NCI-H1105 treated with DMSO at 0.1 percent for 48 hours (cell line): ENCODE measurements around the gene SERTAD2.

Experiments used
- DNase-seq: peaks from one replicate; lab custom pipeline; 2025; lab: John Stamatoyannopoulos, UW

The SERTAD2 gene

GRCh38 chr2:64627860-64628841 is 25.6 kb downstream of the SERTAD2 start:
- DNase-seq, result no peak

GRCh38 chr2:64626963-64627760 is 26.6 kb downstream of the SERTAD2 start:
- DNase-seq, result no peak

GRCh38 chr2:64626146-64626809 is 27.4 kb downstream of the SERTAD2 start:
- no peak for DNase-seq

GRCh38 chr2:64625299-64626145 is 28.2 kb downstream of the SERTAD2 start:
- DNase-seq, result no peak

- no peak for DNase-seq
Observed at GRCh38 chr2:64624862-64625261, 28.9 kb downstream of the SERTAD2 start.

GRCh38 chr2:64624108-64624610 is 29.6 kb downstream of the SERTAD2 start:
- DNase-seq, result no peak

- no peak for DNase-seq
Observed at GRCh38 chr2:64623242-64623850, 30.4 kb downstream of the SERTAD2 start.

- no peak for DNase-seq
Observed at GRCh38 chr2:64622443-64623241, 31.1 kb downstream of the SERTAD2 start.

- no peak for DNase-seq
Observed at GRCh38 chr2:64620661-64621060, 33.1 kb downstream of the SERTAD2 start.

- DNase-seq, result no peak
Observed at GRCh38 chr2:64617631-64618151, 36.0 kb downstream of the SERTAD2 start.

- DNase-seq, result no peak
Observed at GRCh38 chr2:64615844-64616536, 37.7 kb downstream of the SERTAD2 start.

GRCh38 chr2:64615192-64615763 is 38.4 kb downstream of the SERTAD2 start:
- DNase-seq, result no peak

GRCh38 chr2:64613276-64613675 is 40.4 kb downstream of the SERTAD2 start:
- DNase-seq, result no peak

GRCh38 chr2:64612575-64613195 is 41.0 kb downstream of the SERTAD2 start:
- DNase-seq, result no peak

GRCh38 chr2:64610316-64610855 is 43.3 kb downstream of the SERTAD2 start:
- no peak for DNase-seq

GRCh38 chr2:64609942-64610281 is 43.8 kb downstream of the SERTAD2 start:
- no peak for DNase-seq

GRCh38 chr2:64609227-64609941 is 44.3 kb downstream of the SERTAD2 start:
- no peak for DNase-seq
